Testis (tissue), 3 donors: ENCODE results near the gene ANKH. TPM values are rescaled to one million over a fixed set of nuclear protein-coding genes. Genes with fewer than 3 reads are reported as not detected.
"Not testable (repeated sequence)": the region's sequence is repeated elsewhere in the genome, so short reads cannot be mapped to it uniquely, and the experiment has no call there.

ENCODE experiments used
- DNase-seq: peaks from one replicate; pipeline ENCODE4 v3.0.0-alpha.2; 2019
- H3K27ac ChIP-seq, 2 donors: fragments of 200-600 bp; sonication (generic); one replicate each; pipeline ENCODE4 v1.5.1; 2019
- H3K27me3 ChIP-seq: fragments of 200-600 bp; sonication (generic); one replicate; pipeline ENCODE4 v1.5.1; 2019
- H3K36me3 ChIP-seq: fragments of 200-600 bp; sonication (generic); one replicate; pipeline ENCODE4 v1.5.1; 2017; ENCODE audit warnings: low read depth; ENCODE audit errors: missing control alignments
- H3K4me1 ChIP-seq: fragments of 200-600 bp; sonication (generic); one replicate; pipeline ENCODE4 v1.5.1; 2019
- H3K4me3 ChIP-seq, 2 donors: fragments of 200-600 bp; sonication (generic); one replicate each; pipeline ENCODE4 v1.5.1; 2017 to 2019
- H3K9me3 ChIP-seq: fragments of 200-600 bp; sonication (generic); one replicate; pipeline ENCODE4 v1.5.1; 2017
- CTCF ChIP-seq, 3 experiments: fragments of 450-650 bp in 2 of 3; fragments of 200-600 bp in 1 of 3; sonication (generic) in 1 of 3; IDR thresholded peaks; one replicate each; pipeline ENCODE4 v1.5.1; 2016 to 2019; ENCODE audit warnings: antibody characterized with exemption in 3 of 3, mild to moderate bottlenecking in 2 of 3, moderate library complexity in 1 of 3
- POLR2A ChIP-seq: fragments of 450-650 bp; IDR thresholded peaks from one replicate; pipeline ENCODE4 v1.6.1; 2017; ENCODE audit warnings: antibody characterized with exemption, mild to moderate bottlenecking, moderate library complexity
- WGBS, 2 donors: methylation state at CpG; one replicate each; pipeline ENCODE4 v1.1.5; 2018; 5-methylcytosine and 5-hydroxymethylcytosine counted together
- intact Hi-C: fragments of 100-400 bp; cut with DNase I; formaldehyde crosslinking; loops from one replicate; pipeline ENCODE4 v1.15.1; 2023; ENCODE audit warnings: low total_unique reads
- polyA plus RNA-seq: library from polyadenylated mRNA; stranded (reverse); fragments of 350-450 nt; fragmentation: Illumina TruSeq; extraction: RNeasy Lipid Tissue Mini Kit (QIAGEN cat#74804); gene quantifications from one replicate; pipeline ENCODE4 v1.2.3, GENCODE V29; 2014; ENCODE audit warnings: low read depth, low replicate concordance; ENCODE audit not compliant: insufficient read depth
- total RNA-seq, 2 donors: library from RNA; depleted of rRNA; stranded (reverse); fragments of >200 nt; gene quantifications; one replicate each; pipeline ENCODE4 v1.2.3, GENCODE V29; 2016

The ANKH gene
- total and polyA plus RNA-seq, 3 donors from 2014 or later = 14.3 to 16.2 (median 15.8) TPM

- Histone ChIP-seq H3K27me3 (no peaks in the 10 kb centered on the region), H3K27ac (no peak overlapping the region), H3K9me3 (no peaks in the 10 kb centered on the region), H3K36me3 (no peaks in the 10 kb centered on the region), H3K4me1 (no peaks in the 10 kb centered on the region), H3K4me3 (no peak overlapping the region)
- whole genome bisulfite sequencing, 2 donors = 75 to 84% methylated on average over 9 of the region's 9 CpGs
- intact Hi-C loops = no loop called here
- no peak for TF ChIP-seq POLR2A
- TF ChIP-seq CTCF (IDR thresholded peaks at IDR 0.05) = no peak
- DNase-seq = no peak
These were observed 50.3 kb downstream of the ANKH start for GRCh38 chr5:14821100-14821845.

GRCh38 chr5:14818931-14819790, 52.4 kb downstream of the ANKH start:
- no peaks in the 10 kb centered on the region for H3K4me1 ChIP-seq
- H3K27me3 ChIP-seq = no peaks in the 10 kb centered on the region
- no peaks in the 10 kb centered on the region for H3K9me3 ChIP-seq
- no peak overlapping the region for H3K27ac ChIP-seq
- H3K36me3 ChIP-seq = no peaks in the 10 kb centered on the region
- intact Hi-C loops = no loop called here
- H3K4me3 ChIP-seq = no peak overlapping the region
- DNase-seq = no peak
- TF ChIP-seq POLR2A (no peak), CTCF (IDR thresholded peaks at IDR 0.05) (no peak)
- WGBS, 2 donors = 77 to 82% methylated on average over 14 of the region's 14 CpGs

- H3K27ac ChIP-seq, DNase-seq, H3K4me3 ChIP-seq, H3K9me3 ChIP-seq, H3K36me3 ChIP-seq, H3K27me3 ChIP-seq, H3K4me1 ChIP-seq, intact Hi-C loops: not testable (repeated sequence)
- 68 to 80% methylated on average over 2 of the region's 2 CpGs for WGBS, 2 donors
These were observed 53.8 kb downstream of the ANKH start for GRCh38 chr5:14817762-14818136.

GRCh38 chr5:14816999-14817761, 54.4 kb downstream of the ANKH start:
- no peaks in the 10 kb centered on the region for H3K27me3 ChIP-seq
- DNase-seq = no peak
- no peaks in the 10 kb centered on the region for H3K36me3 ChIP-seq
- 93 to 94% methylated on average over 6 of the region's 6 CpGs for WGBS, 2 donors
- H3K27ac ChIP-seq = no peak overlapping the region
- H3K4me1 ChIP-seq = no peaks in the 10 kb centered on the region
- H3K9me3 ChIP-seq = no peaks in the 10 kb centered on the region
- no peak for TF ChIP-seq POLR2A
- no peak for TF ChIP-seq CTCF (IDR thresholded peaks at IDR 0.05)
- no peak overlapping the region for H3K4me3 ChIP-seq
- intact Hi-C loops = no loop called here

GRCh38 chr5:14816374-14816998, 55.1 kb downstream of the ANKH start:
- H3K27me3 ChIP-seq = no peaks in the 10 kb centered on the region
- no peaks in the 10 kb centered on the region for H3K4me1 ChIP-seq
- intact Hi-C loops = no loop called here
- TF ChIP-seq POLR2A = no peak
- TF ChIP-seq CTCF (IDR thresholded peaks at IDR 0.05) = no peak
- 88% methylated on average over 11 of the region's 11 CpGs for WGBS, 2 donors
- H3K27ac ChIP-seq = no peak overlapping the region
- no peaks in the 10 kb centered on the region for H3K36me3 ChIP-seq
- no peaks in the 10 kb centered on the region for H3K9me3 ChIP-seq
- no peak overlapping the region for H3K4me3 ChIP-seq
- no peak for DNase-seq
